GM21619 (cell line): ENCODE data around the gene UBE3C.

Experiments used
- ATAC-seq: cut with Tn5 transposase; IDR thresholded peaks from one replicate; pipeline ENCODE4 v1.9.1; 2021; ENCODE audit not compliant: unreplicated experiment

Gene UBE3C

GRCh38 chr7:157168571-157168970, 29.8 kb downstream of the UBE3C start:
- no peak for ATAC-seq

- ATAC-seq: no peak
Measured at GRCh38 chr7:157176771-157177170, 38.0 kb downstream of the UBE3C start.

GRCh38 chr7:157177333-157177982, 38.7 kb downstream of the UBE3C start:
- ATAC-seq: no peak

DNA sequence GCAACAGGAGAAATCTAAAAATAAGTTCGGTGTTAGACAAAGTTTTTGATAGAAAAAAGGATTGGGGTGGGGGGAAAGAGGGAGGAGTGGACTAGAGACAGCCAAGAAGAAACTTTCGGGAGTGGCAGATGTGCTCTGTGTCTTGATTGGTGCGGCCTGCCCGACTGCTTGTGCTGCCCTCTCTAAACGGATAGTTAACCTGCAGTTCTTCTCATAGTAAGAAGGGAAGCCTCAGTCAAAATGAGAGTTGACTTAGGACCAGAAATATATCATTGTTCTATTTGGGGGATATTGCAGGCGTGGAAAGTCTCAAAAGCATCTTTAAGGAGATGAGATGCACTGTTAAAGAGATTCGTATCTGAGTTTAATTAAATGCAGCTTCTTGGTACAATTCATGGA, 39.3 kb downstream of the UBE3C start:
- no peak for ATAC-seq

- ATAC-seq: no peak
Measured at GRCh38 chr7:157183832-157184231, 45.1 kb downstream of the UBE3C start.

GRCh38 chr7:157188091-157188665, 49.5 kb downstream of the UBE3C start:
- no peak for ATAC-seq

DNA sequence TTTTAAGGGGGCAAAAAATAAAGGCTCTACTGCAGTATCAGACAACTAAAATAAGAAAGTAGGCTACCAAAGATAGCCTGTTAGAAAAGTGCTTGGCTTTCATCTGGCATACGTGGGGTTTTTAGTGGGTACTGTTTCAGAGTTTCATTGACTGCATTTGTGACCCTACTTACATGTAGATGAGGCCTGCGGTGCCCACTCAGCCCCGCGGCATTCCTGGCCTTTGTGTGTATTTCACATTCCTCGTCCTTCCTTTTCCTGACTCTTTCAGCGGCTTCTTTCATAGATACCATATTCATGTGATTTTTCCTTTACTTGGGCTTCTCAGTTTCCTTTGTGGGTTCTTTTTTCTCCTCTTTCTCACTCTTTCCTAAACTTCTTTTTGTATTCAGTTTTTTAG, 50.7 kb downstream of the UBE3C start:
- ATAC-seq: no peak

- ATAC-seq: no peak
Measured at GRCh38 chr7:157192861-157193260, 54.1 kb downstream of the UBE3C start.

DNA sequence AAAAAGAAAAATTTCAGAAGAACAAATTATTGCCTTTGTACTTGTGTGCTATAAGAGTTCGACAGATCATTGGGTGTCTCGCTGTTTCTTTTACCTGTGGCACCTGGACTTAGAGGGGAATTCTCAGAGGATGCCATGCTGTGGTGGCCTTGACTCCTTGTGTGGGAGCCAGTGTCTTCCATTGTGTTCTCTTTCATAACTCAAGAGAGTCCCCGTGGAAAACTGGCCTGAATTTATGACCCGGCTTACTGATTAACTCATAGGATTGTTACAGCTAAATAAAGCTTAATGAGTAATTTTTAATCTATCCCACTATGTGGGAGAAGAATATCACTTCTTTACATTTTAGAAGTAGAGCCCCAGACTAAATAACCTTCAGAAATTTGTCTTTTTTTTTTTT, 54.5 kb downstream of the UBE3C start:
- no peak for ATAC-seq

DNA sequence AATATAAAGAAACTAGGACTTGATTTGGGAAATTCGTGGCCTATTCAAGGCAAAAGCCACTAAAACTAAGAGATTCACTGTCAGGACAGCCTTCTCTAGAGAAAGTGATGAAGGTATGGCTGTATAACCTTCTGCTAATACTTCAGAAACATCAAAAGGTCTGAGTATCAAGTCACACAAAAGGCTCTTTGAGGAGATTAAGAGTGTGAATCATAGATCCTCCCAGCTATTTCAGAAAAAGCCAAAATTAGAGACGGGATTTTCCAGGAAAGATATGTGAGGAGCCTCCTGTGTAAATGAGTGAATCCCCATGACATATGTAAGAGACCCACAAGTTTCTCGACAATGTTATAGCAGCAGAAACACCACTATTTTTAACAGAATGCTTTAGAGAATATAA, 56.2 kb downstream of the UBE3C start:
- ATAC-seq: no peak

DNA sequence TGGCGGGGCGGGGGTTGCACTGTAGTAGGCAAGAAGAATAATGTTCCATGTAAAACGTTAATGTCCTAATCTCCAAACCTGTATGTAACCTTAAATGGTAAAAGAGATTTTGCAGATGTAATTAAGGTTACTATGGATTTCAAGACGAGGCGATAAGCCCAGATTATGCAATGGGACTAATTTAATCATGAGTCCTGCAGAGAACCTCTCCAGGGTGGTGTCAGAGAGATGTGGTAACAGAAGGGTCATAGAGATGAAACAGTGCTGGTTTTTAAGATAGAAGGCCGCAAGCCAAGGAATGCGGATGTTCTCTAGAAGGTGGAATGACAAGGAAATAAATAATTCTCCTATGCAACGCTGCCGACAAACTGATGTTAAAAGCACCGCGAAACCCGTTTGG, 57.1 kb downstream of the UBE3C start:
- ATAC-seq: no peak

- no peak for ATAC-seq
Measured at GRCh38 chr7:157204134-157204533, 65.4 kb downstream of the UBE3C start.

GRCh38 chr7:157205438-157205837, 66.7 kb downstream of the UBE3C start:
- ATAC-seq: no peak

- no peak for ATAC-seq
Measured at GRCh38 chr7:157208571-157209413, 70.1 kb downstream of the UBE3C start.

DNA sequence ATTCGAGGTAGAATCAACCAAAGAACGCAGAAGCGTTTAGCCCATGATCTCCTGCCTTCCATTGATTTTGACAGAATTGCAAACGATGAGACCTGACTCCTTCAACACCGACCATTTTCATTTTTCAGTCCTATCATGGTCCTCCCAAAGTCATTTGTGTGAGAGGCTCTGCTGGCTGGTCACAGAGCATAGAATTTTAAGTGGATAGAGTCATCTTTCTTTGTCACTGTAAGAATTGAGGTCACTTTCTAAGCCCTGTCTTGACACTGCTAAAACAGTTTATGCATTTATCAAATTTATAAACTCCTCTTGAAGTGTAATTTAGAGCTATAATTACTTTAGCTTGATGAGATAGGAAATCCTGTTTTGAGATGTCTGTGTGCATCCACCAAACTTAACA, 72.0 kb downstream of the UBE3C start:
- ATAC-seq: no peak

DNA sequence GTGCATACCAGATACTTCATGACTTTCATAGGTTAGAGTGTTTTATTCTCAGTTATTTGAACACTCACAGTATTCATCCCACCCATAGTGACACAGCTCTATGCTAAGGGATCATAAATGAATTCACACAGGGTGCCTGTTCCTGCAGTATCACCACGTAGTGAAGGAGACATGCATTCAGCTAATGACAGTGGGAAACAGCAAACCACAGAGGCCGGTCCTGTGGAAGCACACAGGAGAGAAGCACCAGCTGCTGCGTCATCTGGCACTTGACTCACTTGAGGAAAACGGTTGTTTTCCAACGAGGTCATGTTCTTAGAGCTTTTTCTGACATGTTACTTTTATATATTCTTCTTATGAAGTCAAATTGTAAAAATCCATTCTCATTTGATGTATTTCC, 73.0 kb downstream of the UBE3C start:
- no peak for ATAC-seq

DNA sequence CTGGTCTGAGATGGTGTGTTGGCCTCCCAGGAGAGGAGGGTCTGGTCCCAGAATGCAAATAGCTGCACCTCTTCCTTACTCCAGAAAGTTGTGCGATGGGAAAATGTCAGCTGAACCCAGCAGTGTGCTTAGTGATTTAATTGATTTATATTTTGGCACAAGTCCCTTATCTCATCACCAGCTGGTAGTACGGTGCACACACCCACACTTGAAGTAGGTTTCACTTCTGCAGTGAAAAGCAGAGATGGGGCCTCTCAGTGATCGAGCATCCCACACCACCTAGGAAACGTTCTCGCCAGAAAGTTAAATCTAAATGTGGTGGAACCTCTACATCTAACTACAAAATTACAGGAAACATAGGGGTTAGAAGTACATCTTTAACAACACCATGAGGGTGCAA, 80.4 kb downstream of the UBE3C start:
- peak; percentile 81 for ATAC-seq

DNA sequence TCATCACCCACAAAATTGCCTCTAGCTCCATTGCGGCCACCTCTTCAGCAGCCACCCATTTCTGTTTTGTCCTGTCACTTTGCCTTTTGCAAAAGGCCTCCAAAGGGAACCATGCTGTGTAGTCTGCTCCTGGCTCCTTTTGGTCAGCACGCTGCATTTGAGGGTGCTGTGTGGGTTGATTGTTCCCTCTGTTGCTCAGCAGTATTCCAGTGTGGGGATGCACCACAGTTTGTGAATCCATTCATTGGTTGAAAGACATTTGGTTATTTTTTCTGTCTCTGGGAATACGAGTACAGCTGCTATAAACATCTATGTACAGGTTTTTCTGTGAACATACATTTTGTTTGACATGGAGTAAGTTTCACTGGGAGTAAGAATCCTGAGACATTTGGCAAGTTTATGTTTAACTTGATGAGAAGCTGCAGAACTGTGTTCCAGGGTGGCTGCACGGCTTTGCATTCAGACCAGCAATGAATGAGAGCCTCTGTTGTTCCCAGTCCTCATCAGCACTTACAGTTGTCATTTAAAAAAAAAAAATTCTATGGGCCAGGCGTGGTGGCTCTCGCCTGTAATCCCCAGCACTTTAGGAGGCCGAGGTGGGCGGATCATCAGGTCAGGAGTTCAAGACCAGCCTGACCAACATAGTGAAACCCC, 82.3 kb downstream of the UBE3C start:
- ATAC-seq: no peak

- ATAC-seq: no peak
Measured at GRCh38 chr7:157222687-157223086, 84.0 kb downstream of the UBE3C start.

GRCh38 chr7:157224627-157225026, 85.9 kb downstream of the UBE3C start:
- no peak for ATAC-seq

- no peak for ATAC-seq
Measured at GRCh38 chr7:157228864-157229422, 90.2 kb downstream of the UBE3C start.
